ENCODE results near the gene PPFIA3. TPM values are rescaled to one million over a fixed set of nuclear protein-coding genes. Genes with fewer than 3 reads are reported as not detected.

The PPFIA3 gene
- total RNA-seq, 4 donors from 2014 or later, result 0.68 to 5.7 (median 2.4) TPM

- TF ChIP-seq CTCF (IDR thresholded peaks at IDR 0.05; ENCODE audit: low read depth), result no peak
Observed at GRCh38 chr19:49120325-49120683, 960 bp downstream of the PPFIA3 start.

- no peak for TF ChIP-seq CTCF (IDR thresholded peaks at IDR 0.05; ENCODE audit: low read depth)
Observed at GRCh38 chr19:49120868-49121267, 1.5 kb downstream of the PPFIA3 start.

DNA sequence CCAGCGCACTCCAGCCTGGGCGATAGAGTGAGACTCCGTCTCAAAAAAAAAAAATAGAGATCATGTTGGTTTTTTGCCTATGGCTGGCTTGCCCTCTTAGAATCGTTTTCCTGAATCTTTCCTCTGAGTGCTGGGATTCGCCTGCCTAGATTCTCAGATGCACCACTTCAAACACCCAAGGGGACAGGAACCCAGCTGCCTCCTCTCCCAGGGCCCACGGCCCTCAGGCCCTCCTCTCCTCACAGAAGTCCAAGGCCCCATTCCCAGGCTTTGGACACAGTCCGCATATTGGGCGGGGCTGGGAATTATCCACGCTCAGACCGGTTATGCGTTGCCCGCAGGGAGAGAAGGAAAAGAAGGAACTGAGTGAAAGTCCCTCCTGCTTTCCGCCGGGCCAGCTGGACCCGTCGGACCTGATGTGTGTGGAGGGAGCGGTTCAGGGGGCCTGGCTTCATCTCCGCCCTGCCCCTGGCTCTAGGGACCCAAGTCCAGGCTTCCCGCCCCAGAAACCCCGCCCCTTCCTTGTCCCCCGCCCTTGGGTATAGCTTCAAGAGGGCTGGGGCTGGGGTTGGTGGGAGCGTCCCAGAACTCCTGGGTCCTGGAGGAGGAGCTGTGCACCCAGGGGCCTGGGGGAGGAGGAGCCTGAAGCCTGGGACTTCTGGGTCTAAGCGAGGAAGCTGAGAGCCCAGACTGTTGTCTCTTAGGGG, 5.8 kb downstream of the PPFIA3 start:
- no peak for TF ChIP-seq CTCF (IDR thresholded peaks at IDR 0.05; ENCODE audit: low read depth)

- TF ChIP-seq CTCF (IDR thresholded peaks at IDR 0.05; ENCODE audit: low read depth), result no peak
Observed at GRCh38 chr19:49126575-49126974, 7.2 kb downstream of the PPFIA3 start.

GRCh38 chr19:49127674-49128544, 8.6 kb downstream of the PPFIA3 start:
- no peak for TF ChIP-seq CTCF (IDR thresholded peaks at IDR 0.05; ENCODE audit: low read depth)

GRCh38 chr19:49128545-49129237, 9.3 kb downstream of the PPFIA3 start:
- no peak for TF ChIP-seq CTCF (IDR thresholded peaks at IDR 0.05; ENCODE audit: low read depth)

DNA sequence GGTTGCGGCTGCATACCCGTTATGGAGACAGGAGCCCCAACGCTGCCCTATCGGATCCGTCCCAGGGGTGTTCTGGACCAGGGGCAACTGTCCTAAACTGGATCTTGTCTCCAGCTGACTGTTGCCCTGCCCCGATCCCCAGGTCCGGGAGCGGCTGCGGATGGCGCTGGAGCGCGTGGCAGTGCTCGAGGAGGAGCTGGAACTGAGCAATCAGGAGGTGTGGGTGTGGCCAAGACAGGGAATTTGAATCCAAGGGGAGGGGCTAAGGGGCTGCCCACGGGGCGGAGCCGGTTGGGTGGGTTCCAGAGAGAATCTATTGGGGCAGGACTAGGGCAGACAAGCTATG, 9.9 kb downstream of the PPFIA3 start:
- TF ChIP-seq CTCF (IDR thresholded peaks at IDR 0.05; ENCODE audit: low read depth), result no peak

Data from subcutaneous adipose tissue (tissue), 4 donors.